OCI-LY1 (cell line): ENCODE results near the gene CXADR.
"Not testable (repeated sequence)": the region's sequence is repeated elsewhere in the genome, so short reads cannot be mapped to it uniquely, and the experiment has no call there.

Experiments
- H2AFZ ChIP-seq: fragments of 200-600 bp; sonication (generic), shearing (Covaris generic); 2 replicates; pipeline ENCODE4 v1.6.0; 2014; ENCODE audit warnings: antibody characterized with exemption, mild to moderate bottlenecking, low read length
- H3F3A ChIP-seq: fragments of 200-600 bp; sonication (generic), shearing (Covaris generic); 2 replicates; pipeline ENCODE4 v1.6.0; 2014; ENCODE audit warnings: mild to moderate bottlenecking, antibody characterized with exemption, low read length, moderate library complexity; ENCODE audit not compliant: insufficient read depth
- H3K27ac ChIP-seq: fragments of 200-600 bp; sonication (generic); 2 replicates; pipeline ENCODE4 v1.5.1; 2014; ENCODE audit warnings: low read length, mixed run types, mild to moderate bottlenecking, low read depth; ENCODE audit not compliant: poor library complexity, severe bottlenecking
- H3K27me3 ChIP-seq: fragments of 200-600 bp; sonication (generic); 2 replicates; pipeline ENCODE4 v1.6.0; 2014; ENCODE audit warnings: antibody characterized with exemption, mild to moderate bottlenecking, low read length, moderate library complexity; ENCODE audit not compliant: insufficient read depth
- H3K36me3 ChIP-seq: fragments of 200-600 bp; sonication (generic); 2 replicates; pipeline ENCODE4 v1.6.1; 2014; ENCODE audit warnings: mild to moderate bottlenecking, antibody characterized with exemption, low read length, moderate library complexity, mixed read lengths; ENCODE audit not compliant: insufficient read depth
- H3K4me1 ChIP-seq: fragments of 200-600 bp; sonication (generic); 2 replicates; pipeline ENCODE4 v1.5.1; 2014; ENCODE audit warnings: mild to moderate bottlenecking, low read length, moderate library complexity; ENCODE audit not compliant: insufficient read depth, severe bottlenecking
- H3K4me2 ChIP-seq: fragments of 200-600 bp; sonication (generic), shearing (Covaris generic); 2 replicates; pipeline ENCODE4 v1.6.1; 2014; ENCODE audit warnings: low read length
- H3K4me3 ChIP-seq: fragments of 200-600 bp; sonication (generic); 2 replicates; pipeline ENCODE4 v1.5.1; 2014; ENCODE audit warnings: low read length, low read depth, mild to moderate bottlenecking, mixed read lengths; ENCODE audit not compliant: poor library complexity, severe bottlenecking
- H3K79me2 ChIP-seq: fragments of 200-600 bp; shearing (Covaris generic); 2 replicates; pipeline ENCODE4 v1.6.1; 2016; ENCODE audit warnings: mixed run types, low read length, mixed read lengths; ENCODE audit not compliant: insufficient read depth
- H3K9ac ChIP-seq: fragments of 200-600 bp; sonication (generic), shearing (Covaris generic); 2 replicates; pipeline ENCODE4 v1.6.1; 2014; ENCODE audit warnings: mild to moderate bottlenecking, low read length, mixed read lengths
- H3K9me2 ChIP-seq: fragments of 200-600 bp; sonication (generic), shearing (Covaris generic); 2 replicates; pipeline ENCODE4 v1.6.1; 2014; ENCODE audit warnings: low read depth, mild to moderate bottlenecking, low read length, mixed read lengths
- H3K9me3 ChIP-seq: fragments of 200-600 bp; shearing (Covaris generic); 2 replicates; pipeline ENCODE4 v1.6.1; 2014; ENCODE audit warnings: low read length, mixed read lengths
- H4K20me1 ChIP-seq: fragments of 200-600 bp; sonication (generic), shearing (Covaris generic); 2 replicates; pipeline ENCODE4 v1.6.0; 2016; ENCODE audit warnings: mild to moderate bottlenecking, low read length; ENCODE audit not compliant: insufficient read depth
- CTCF ChIP-seq: fragments of 200-600 bp; sonication (generic), shearing (Covaris generic); IDR thresholded peaks from 2 replicates; pipeline ENCODE4 v1.5.1; 2017; ENCODE audit warnings: mild to moderate bottlenecking, antibody characterized with exemption, low read length, moderate library complexity, mixed read lengths
- EZH2 ChIP-seq: fragments of 200-600 bp; sonication (generic), shearing (Covaris generic); IDR thresholded peaks from 2 replicates; pipeline ENCODE4 v1.8.0; 2017; ENCODE audit warnings: borderline replicate concordance, mixed run types, mild to moderate bottlenecking, antibody characterized with exemption, low read length, moderate library complexity, mixed read lengths

Gene CXADR

GRCh38 chr21:17472182-17472581 is 40.7 kb upstream of the CXADR start:
- Histone ChIP-seq H3K4me3 (no peak overlapping the region), H3K4me1 (no peaks in the 10 kb centered on the region), H3K9me3 (no peaks in the 10 kb centered on the region), H3K9me2 (no peaks in the 10 kb centered on the region), H3F3A (no peaks in the 10 kb centered on the region), H3K9ac (no peak overlapping the region), H4K20me1 (no peaks in the 10 kb centered on the region), H3K79me2 (no peaks in the 10 kb centered on the region), H2AFZ (no peak overlapping the region), H3K27ac (no peak overlapping the region), H3K4me2 (no peak overlapping the region), H3K36me3 (no peaks in the 10 kb centered on the region), H3K27me3 (no peaks in the 10 kb centered on the region; the same call in 1 of the 2 replicates)
- TF ChIP-seq EZH2 = no peak
- TF ChIP-seq CTCF = no peak

GRCh38 chr21:17472592-17473271 is 40.1 kb upstream of the CXADR start:
- Histone ChIP-seq H3K9me2 (no peaks in the 10 kb centered on the region), H3K9ac (no peak overlapping the region), H3K27ac (no peak overlapping the region), H4K20me1 (no peaks in the 10 kb centered on the region), H3K36me3 (no peaks in the 10 kb centered on the region), H3F3A (no peaks in the 10 kb centered on the region), H3K9me3 (no peaks in the 10 kb centered on the region), H3K27me3 (no peaks in the 10 kb centered on the region; the same call in 1 of the 2 replicates), H3K79me2 (no peaks in the 10 kb centered on the region), H3K4me2 (no peak overlapping the region), H3K4me3 (no peak overlapping the region), H3K4me1 (no peaks in the 10 kb centered on the region), H2AFZ (no peak overlapping the region)
- TF ChIP-seq EZH2 (no peak), CTCF (no peak)

GRCh38 chr21:17476006-17476405 is 36.8 kb upstream of the CXADR start:
- TF ChIP-seq EZH2 (no peak), CTCF (no peak)
- Histone ChIP-seq H3K9me3 (no peaks in the 10 kb centered on the region), H3K4me2 (no peak overlapping the region)

GRCh38 chr21:17478156-17478555 is 34.7 kb upstream of the CXADR start:
- H4K20me1 ChIP-seq, H3K36me3 ChIP-seq, H3K79me2 ChIP-seq, H3K9me3 ChIP-seq, H3F3A ChIP-seq, H3K27me3 ChIP-seq, H3K9ac ChIP-seq, H2AFZ ChIP-seq, H3K27ac ChIP-seq, H3K4me1 ChIP-seq, H3K4me3 ChIP-seq, H3K4me2 ChIP-seq, H3K9me2 ChIP-seq: not testable (repeated sequence)

More at GRCh38 chr21:17476006-17476405, 36.8 kb upstream of the CXADR start:
- H3K4me3 ChIP-seq = no peak overlapping the region
- H3K9ac ChIP-seq = no peak overlapping the region
- no peak overlapping the region for H3K27ac ChIP-seq
- H3K36me3 ChIP-seq = no peaks in the 10 kb centered on the region
- H3K9me2 ChIP-seq = no peaks in the 10 kb centered on the region
- no peaks in the 10 kb centered on the region; the same call in 1 of the 2 replicates for H3K27me3 ChIP-seq
- H3K79me2 ChIP-seq = no peaks in the 10 kb centered on the region
- no peaks in the 10 kb centered on the region for H3K4me1 ChIP-seq
- H3F3A ChIP-seq = no peaks in the 10 kb centered on the region
- H2AFZ ChIP-seq = no peak overlapping the region
- no peaks in the 10 kb centered on the region for H4K20me1 ChIP-seq
